KOPT-K1 (cell line): Measurements from ENCODE around the gene CALML3.

Experiments used
- H3K27ac ChIP-seq: fragments of 200-600 bp; sonication (generic); 2 replicates; pipeline ENCODE4 v1.5.1; 2016; ENCODE audit warnings: antibody characterized with exemption, mild to moderate bottlenecking, low read depth, low read length; ENCODE audit not compliant: poor library complexity, severe bottlenecking
- H3K36me3 ChIP-seq: fragments of 200-600 bp; sonication (generic); 2 replicates; pipeline ENCODE4 v1.5.1; 2017; ENCODE audit warnings: antibody characterized with exemption, mild to moderate bottlenecking, low read length, moderate library complexity; ENCODE audit not compliant: insufficient read depth
- H3K9me3 ChIP-seq: fragments of 200-600 bp; sonication (generic); 2 replicates; pipeline ENCODE4 v1.5.1; 2017; ENCODE audit warnings: antibody characterized with exemption, low read length, mild to moderate bottlenecking; ENCODE audit not compliant: insufficient read depth, poor library complexity, severe bottlenecking

The CALML3 gene

DNA sequence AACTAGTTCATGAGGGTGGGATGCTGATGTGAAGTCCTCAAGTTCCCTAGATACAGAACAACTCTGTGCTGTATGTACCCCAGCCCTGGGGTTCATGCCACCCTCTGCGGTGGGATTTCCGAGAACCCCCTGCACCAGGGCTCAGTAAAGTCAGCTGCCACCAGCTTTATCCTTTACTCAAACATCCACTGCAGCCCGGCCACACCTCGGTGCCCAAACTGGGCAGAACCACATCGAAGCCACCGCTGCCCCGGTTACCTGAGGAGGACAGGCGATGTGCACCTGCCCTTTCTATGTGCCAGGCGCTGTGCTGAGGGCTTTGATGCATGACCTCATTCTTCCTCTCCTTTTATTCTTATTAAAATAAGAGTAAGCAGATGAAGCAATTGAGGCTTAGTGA, 15.5 kb upstream of the CALML3 start:
- Histone ChIP-seq H3K9me3 (no peaks in the 10 kb centered on the region), H3K27ac (no peak overlapping the region), H3K36me3 (no peaks in the 10 kb centered on the region)

DNA sequence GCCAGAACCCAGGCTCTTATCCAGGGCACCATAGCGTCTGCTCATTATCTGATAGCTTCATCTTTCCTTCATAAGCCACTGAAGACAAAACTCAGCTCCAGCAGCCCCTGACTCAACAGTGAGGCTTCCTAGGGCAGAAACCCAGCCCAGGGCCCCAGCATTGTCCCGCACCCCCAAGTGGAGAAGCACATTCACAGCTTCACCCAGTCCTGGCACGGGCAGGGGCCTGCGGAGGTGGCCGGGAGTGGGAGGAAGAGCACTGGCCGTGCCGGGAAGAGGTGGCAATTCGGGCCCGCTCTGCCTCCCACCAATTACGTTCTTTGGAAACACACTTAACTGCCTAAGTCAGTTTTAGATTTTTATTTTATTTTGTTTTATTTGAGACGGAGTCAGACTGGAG, 15.1 kb upstream of the CALML3 start:
- H3K9me3 ChIP-seq: no peaks in the 10 kb centered on the region
- H3K27ac ChIP-seq: no peak overlapping the region
- H3K36me3 ChIP-seq: no peaks in the 10 kb centered on the region

DNA sequence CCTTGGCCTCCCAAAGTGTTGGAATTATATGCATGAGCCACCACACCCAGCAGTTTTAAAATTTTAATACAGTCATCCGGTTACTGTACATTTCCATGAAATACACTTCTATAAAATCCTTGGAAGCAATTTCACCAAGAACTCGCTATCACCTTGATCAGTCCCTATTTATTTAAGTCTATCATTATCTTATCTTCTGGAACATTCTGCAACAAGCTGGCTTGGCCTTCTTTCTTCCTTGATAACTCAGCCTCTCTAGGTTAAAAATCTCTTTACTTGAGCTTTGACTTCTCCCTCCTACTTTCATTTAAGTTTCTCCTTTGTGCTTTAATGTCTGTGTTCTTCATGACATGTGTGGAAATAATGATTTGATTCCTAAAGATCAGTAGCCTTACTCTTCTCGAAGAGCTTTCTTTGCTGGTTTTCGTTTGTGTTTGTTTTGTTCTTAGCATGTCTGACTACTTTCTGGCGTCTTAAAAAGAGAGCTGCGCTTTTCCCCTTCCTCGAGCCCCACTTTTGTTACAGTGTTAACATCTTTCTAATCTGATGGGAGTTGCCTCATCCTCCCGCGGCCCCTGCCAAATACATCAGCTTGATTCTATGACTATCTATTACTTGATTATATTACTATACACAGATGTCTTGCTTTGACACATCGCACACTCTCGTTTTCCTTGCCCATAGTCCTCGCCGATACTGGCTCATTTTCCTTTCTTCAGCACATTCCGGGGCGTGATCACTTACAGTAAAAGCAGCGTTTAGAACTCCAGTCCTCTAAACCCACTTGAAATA, 14.3 kb upstream of the CALML3 start:
- Histone ChIP-seq H3K27ac (no peak overlapping the region), H3K9me3 (no peaks in the 10 kb centered on the region), H3K36me3 (no peaks in the 10 kb centered on the region)

DNA sequence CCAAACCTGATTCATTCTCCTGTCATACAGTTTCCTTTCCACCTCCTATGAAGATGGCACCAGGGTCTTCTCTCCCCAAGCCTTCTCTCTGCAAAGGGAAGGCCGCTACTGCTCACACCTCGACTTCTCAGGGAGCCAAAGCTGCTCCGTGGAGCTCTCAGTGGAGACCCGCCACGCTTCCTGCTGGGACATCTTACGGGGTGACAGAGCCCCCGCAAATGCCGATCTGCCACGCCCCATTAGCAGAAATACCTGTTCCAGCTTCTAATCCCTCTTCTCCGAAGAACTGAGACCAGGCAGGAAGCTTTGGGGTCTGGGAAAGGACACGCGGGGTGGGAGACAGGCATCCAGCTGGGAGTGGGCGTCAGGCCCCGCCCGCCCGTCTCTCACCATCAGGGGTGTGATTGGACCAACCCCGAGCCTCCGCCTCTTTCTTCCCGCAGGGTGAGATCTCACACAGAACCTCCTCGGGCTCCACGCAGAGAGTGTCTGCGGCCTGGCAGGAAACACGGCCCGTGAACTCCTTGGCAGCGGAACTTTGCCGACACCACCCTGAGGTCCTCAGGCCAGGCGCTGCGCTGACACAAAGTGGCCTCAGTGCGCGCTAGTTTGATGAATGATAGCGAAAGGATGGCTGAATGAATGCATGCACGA, 13.4 kb upstream of the CALML3 start:
- Histone ChIP-seq H3K27ac (no peak overlapping the region), H3K9me3 (no peaks in the 10 kb centered on the region), H3K36me3 (no peaks in the 10 kb centered on the region)

DNA sequence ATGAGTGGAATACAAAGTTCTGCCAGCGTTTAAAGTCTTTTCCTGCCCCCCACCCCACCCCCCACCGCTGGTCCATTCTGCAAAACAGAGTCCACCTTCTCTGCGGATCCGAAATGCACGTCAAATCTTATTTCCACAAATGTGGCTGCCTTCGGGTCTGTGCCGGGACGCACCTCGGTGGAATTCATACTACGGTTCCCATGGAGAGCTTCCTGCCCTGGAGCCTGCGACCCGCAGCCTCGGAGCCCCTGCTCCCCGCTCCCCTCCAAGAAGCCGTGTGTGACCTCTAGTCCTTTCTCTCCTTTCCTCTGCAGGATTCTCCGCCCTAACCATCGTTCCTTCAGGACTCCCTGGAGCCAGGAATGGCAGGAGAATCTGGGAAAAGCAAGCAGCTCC, 12.9 kb upstream of the CALML3 start:
- Histone ChIP-seq H3K27ac (no peak overlapping the region), H3K9me3 (no peaks in the 10 kb centered on the region), H3K36me3 (no peaks in the 10 kb centered on the region)

DNA sequence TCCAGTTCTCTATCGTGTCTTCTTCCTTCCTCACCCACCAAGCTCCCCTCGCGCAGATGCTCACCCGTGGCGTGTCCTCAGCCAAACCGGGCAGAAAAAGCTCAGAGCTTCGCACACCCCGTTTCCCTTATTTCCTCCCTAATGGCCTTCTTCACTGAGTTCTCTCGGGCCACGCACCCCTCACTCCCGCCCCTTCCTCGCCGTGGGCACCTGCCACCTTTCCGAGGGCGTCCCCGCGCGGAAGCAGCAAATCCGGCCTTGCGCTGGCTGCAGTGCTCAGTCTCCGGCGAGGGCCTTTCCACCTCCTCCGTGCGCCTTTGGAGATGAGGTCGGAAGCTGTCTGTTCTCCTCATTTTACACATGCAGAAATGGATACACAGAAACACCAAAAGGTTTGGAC, 12.4 kb upstream of the CALML3 start:
- Histone ChIP-seq H3K9me3 (no peaks in the 10 kb centered on the region), H3K36me3 (no peaks in the 10 kb centered on the region), H3K27ac (no peak overlapping the region)

DNA sequence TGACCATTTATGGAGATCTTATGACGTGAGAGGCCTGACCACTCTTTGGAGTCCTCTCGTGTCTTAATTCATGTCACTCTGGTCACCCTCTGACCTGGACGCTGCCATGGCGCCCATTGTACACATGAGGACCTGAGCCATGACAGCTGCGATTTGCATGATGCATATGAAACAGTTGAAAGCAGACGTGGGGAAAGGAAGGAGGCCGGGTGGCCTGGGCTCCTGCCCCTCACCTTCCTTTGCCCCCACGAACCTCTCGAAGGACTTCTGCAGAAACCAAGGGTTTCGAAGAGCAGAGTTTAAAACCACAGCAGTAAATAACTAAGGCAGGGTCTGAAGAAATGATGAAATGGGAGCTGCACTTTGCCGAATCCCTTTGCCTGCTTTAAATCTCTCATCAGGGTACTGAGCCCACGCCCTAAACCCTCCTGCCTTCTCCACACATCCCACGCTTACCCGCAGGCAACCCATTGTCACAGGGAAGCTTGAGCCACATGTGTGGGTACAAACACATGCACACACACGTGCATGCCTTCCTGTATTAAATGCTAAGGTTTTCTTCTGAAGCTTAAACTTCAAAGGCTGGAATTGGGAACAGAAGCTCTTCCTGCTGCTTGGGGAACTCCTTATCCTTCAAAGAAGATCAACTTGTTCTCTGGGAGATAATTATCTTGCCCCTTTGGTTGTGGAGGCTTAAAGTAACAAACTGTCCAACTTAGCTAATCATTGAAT, 11.7 kb upstream of the CALML3 start:
- Histone ChIP-seq H3K9me3 (no peaks in the 10 kb centered on the region), H3K27ac (no peak overlapping the region), H3K36me3 (no peaks in the 10 kb centered on the region)

DNA sequence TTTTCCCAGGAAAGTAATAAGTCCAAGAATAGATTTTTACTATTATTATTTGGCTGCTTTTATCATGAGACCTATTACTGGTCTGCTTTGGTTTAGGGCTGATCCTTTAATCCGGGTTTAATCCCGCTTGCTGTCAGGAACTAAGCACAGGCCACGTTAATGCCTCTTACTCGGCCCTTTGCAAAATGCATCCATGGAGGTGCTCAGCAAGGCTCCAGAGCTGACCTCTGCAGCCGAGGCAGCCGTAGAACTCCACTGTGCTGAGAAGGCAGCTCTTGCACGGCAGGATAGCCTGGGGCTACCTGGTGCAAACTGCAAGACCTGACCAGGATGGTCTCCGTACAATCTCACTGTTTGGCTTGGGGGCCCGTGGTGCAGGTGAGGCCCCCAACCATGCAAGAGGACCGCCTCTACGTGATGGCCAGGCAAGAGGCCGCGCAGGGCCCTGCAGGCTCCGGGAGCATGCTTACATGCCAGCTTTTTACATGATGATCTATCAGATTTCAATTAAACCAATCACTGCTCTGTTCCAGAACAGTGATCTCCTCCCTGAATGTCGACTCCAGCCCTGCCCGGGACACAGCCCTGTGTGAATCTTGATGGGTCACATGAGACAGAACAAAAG, 10.4 kb upstream of the CALML3 start:
- no peak overlapping the region for H3K27ac ChIP-seq
- no peaks in the 10 kb centered on the region for H3K9me3 ChIP-seq
- no peaks in the 10 kb centered on the region for H3K36me3 ChIP-seq

DNA sequence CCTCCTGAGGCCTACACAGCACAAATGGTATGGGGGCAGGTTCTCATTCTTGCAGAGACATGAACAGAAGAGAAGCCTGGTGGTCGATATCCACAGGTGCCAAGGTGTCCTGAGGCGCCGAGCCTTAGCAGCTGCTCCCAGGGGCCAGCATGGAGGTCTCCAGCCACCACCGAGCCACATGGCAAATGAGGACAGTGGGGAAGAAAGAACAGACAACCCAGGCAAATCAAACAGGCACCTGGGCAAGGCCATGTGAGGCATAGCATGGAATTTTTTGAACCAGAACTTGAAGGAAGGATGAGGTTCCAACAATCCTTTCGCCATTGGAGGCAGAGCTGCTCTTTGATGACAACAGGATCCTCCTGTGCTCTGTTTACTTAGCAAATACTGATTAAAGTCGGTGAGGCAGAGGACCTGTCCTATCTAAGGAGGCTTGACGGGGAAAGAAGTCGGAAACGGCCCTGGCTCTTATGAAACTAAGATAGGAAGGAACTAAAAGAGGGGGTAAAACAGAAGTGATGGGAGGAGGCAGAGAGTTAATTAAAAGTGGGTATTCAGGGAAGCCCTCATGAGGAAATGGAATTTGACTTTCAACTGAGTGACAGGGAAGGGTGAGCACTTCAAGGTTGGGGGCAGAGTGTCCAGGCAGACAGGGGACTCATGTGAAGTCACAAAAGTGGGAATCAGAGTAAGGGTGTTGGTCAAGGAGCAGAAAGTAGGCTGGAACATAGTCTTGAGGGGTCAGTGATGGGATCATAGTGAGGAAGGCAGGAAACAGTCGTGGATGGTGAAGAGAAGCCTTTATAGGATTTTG, 8.6 kb upstream of the CALML3 start:
- no peaks in the 10 kb centered on the region for H3K36me3 ChIP-seq
- H3K9me3 ChIP-seq: no peaks in the 10 kb centered on the region
- no peak overlapping the region for H3K27ac ChIP-seq

DNA sequence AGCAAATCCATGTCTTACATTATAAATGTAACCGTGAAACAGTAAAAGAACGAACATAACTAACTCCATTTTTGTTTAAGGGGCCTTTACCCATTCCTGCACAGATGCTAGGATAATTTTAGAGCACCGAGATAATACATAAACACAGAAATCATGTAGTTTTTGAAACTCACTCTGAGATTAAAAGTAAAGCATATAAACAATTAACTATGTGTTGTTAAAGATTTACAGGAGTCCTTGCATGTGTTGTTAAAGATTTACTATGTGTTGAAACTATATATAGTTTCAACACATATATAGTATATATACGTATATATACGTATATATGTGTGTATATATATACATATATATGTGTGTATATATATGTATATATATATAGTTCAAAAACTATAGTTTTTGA, 7.2 kb upstream of the CALML3 start:
- no peak overlapping the region for H3K27ac ChIP-seq
- no peaks in the 10 kb centered on the region for H3K36me3 ChIP-seq
- H3K9me3 ChIP-seq: no peaks in the 10 kb centered on the region

DNA sequence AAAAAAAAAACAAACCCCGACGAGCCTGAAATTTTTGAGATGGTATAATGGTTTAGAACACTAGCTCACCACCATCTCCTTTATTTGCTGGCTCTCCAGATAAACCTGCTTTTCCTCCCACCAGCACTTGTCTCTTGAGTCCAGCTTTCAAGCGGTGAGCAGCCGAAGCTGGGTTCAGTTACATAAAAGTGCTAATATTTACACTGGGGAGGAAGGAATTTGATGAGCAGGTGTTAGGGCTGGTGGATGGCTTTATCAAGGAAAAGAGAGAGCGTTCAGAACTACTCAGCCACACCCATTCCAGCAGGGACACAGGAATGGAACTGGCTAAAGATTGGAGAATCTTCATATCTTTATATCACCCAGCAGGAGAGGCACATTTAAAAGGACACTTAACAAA, 6.6 kb upstream of the CALML3 start:
- no peaks in the 10 kb centered on the region for H3K36me3 ChIP-seq
- H3K9me3 ChIP-seq: no peaks in the 10 kb centered on the region
- H3K27ac ChIP-seq: no peak overlapping the region

DNA sequence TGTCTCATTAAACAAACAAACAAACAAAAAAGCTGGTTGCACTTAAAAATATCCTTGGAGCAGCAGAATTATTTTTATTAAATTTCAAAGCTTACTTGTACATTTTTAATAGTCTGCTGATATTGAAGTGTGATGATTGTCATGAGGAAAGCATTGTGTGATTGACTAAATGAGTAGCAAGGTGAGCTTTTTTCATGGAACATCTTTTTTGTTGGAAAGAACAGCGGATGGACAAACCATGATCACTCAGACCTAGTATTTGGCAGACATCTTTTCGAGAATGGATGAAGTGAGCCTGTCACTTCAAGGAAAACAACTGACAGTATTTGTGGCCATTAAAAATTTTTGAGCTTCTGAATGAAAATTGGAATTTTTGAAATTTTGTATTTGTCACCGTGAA, 5.7 kb upstream of the CALML3 start:
- Histone ChIP-seq H3K9me3 (no peaks in the 10 kb centered on the region), H3K36me3 (no peaks in the 10 kb centered on the region), H3K27ac (no peak overlapping the region)

DNA sequence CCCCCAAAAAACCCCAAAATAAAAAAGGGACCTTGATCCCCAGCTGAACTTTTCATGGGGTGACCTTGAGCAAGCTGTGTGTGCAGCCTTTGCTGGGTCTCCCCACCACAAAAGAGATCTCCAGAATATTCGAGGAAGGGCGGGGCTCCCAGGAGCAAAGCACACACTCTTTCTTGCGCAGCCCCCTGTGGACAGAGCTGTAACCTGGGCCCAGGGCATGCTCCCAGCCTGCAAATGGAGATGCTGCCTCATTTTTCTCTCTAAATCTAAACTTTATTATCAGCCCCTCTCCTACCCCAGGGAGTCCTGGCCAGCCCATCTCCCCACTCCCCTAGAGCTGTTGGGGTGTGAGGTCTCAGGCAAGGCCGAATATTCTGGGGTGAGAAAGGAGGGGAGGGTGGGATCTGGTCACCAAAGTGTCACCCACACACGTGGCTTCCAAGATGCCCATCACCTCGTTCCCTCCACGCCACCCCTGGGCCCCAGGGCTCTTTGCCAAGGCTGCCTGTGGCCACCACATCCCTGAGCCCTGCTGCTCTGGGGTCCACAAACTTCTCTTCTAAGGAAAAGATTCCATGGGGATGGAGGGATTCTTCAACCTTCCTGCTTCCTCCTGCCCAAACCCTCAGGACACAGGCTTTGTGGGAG, 1.7 kb upstream of the CALML3 start:
- Histone ChIP-seq H3K9me3 (no peaks in the 10 kb centered on the region), H3K36me3 (no peaks in the 10 kb centered on the region), H3K27ac (no peak overlapping the region)

DNA sequence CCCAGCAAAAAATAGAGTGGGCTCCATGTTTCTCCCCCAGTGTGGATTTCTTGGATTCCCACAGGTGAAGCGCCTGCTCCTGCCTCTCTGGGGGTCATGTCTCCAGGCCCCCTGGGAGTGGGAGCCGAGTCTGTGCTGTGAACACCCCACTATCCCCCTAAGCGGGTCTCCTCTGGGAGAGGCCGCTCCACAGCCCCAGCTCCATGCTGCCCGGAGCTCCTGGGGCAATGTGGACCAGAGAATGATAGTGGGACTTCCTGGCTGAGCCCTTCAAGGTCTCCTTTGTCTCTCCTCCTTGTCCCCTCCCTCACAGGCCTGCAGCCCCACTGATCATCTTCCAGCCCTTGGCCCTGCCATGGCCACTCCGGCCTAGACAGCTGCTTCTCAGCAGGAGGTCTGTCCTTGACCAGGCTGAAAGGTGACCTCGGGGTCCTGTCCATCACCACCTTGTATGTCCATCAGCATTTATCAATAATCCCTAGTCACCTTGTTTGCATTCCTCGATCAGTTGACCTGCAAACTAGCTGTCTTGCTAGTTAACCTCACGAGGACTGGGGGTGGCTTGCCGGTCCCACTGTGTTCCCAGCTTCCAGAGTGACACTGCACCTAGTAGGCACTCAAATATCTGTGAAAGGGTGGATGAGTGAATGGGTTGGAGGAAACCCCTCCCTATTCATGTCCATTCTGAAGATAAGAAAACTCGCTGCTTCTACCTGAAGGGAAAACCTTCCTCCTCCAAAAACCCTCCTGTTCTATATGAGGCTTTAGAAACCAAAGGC, 776 bp upstream of the CALML3 start:
- Histone ChIP-seq H3K36me3 (no peaks in the 10 kb centered on the region), H3K9me3 (no peaks in the 10 kb centered on the region), H3K27ac (no peak overlapping the region)
